HepG2 (cell line): ENCODE data around the gene RWDD4. TPM values are rescaled to one million over a fixed set of nuclear protein-coding genes. Genes with fewer than 3 reads are reported as not detected.

Experiments
- ATAC-seq: fragments of 200-7000 bp; cut with Tn5 transposase; 3 replicates; pipeline ENCODE4 v1.9.1; 2020; ENCODE audit warnings: mild to moderate bottlenecking, moderate library complexity
- BruUV-seq: library from RNA; stranded (reverse); fragments of 400-500 nt; replicated peaks from 2 replicates; lab custom pipeline; 2021; lab: Mats Ljungman, UMichigan
- CTCF ChIA-PET: fragments of 300-600 bp; formaldehyde crosslinking; extraction: SDS; loops from one replicate; lab custom pipeline; 2021; ENCODE audit warnings: low total read pairs, inconsistent platforms, low intra/inter-chr PET ratio; lab: Yijun Ruan, JAX
- POLR2A ChIA-PET: fragments of 350-600 bp; sonication (Branson Sonifier 250); formaldehyde crosslinking; loops from one replicate; lab custom pipeline; 2020; ENCODE audit warnings: antibody characterized with exemption, inconsistent platforms; lab: Yijun Ruan, JAX
- DNase-seq: peaks from one replicate; pipeline ENCODE4 v3.0.0-alpha.2; 2015; ENCODE audit warnings: low spot score
- FAIRE-seq: peaks from 3 replicates; lab custom pipeline; 2011; peaks lifted over from hg19 to GRCh38; lab: Jason Lieb, UNC
- H2AFZ ChIP-seq: one replicate; pipeline ENCODE4 v1.6.1; 2011; ENCODE audit warnings: low read length, inconsistent platforms
- H3K27ac ChIP-seq: fragments of 300-600 bp; 3 replicates; pipeline ENCODE4 v1.8.0; 2011; ENCODE audit warnings: mixed run types, mild to moderate bottlenecking, mixed read lengths, low read length, inconsistent platforms; ENCODE audit not compliant: insufficient read depth; ENCODE audit errors: extremely low read length
- H3K27me3 ChIP-seq, 2 experiments: fragments of 200-600 bp in 1 of 2; 2 replicates in 1 of 2; 3 replicates in 1 of 2; pipeline versions ENCODE4 v1.6.0 to v1.8.0; 2011; ENCODE audit warnings: low read length in 2 of 2, mild to moderate bottlenecking in 2 of 2, moderate library complexity in 2 of 2, inconsistent platforms in 1 of 2; ENCODE audit not compliant: insufficient read depth in 2 of 2, control insufficient read depth in 1 of 2
- H3K36me3 ChIP-seq, 2 experiments: fragments of 200-600 bp in 1 of 2; replicated peaks in 1 of 2; 2 replicates in 1 of 2; 3 replicates in 1 of 2; pipeline versions ENCODE4 v1.5.1 to v1.8.0; 2011; ENCODE audit warnings: low read length in 2 of 2, inconsistent platforms in 1 of 2; ENCODE audit not compliant: insufficient read depth in 2 of 2, control insufficient read depth in 1 of 2
- H3K4me1 ChIP-seq: 2 replicates; pipeline ENCODE4 v1.5.1; 2012; ENCODE audit warnings: low read length, inconsistent platforms; ENCODE audit not compliant: insufficient read depth
- H3K4me2 ChIP-seq: 2 replicates; pipeline ENCODE4 v1.6.0; 2011; ENCODE audit warnings: low read depth, low read length, inconsistent platforms
- H3K4me3 ChIP-seq, 3 experiments: fragments of 200-600 bp in 1 of 3; sonication (generic), shearing (Covaris generic) in 1 of 3; replicated peaks in 1 of 3; 2 replicates each; pipeline ENCODE4 v1.5.1; 2011 to 2016; ENCODE audit warnings: low read length in 3 of 3, inconsistent platforms in 2 of 3, low read depth in 2 of 3, mild to moderate bottlenecking in 2 of 3, control low read depth in 1 of 3, mixed read lengths in 1 of 3; ENCODE audit not compliant: insufficient read depth in 1 of 3
- H3K79me2 ChIP-seq: one replicate; pipeline ENCODE4 v1.6.1; 2011; ENCODE audit warnings: low read length, inconsistent platforms; ENCODE audit not compliant: insufficient read depth
- H3K9ac ChIP-seq: 2 replicates; pipeline ENCODE4 v1.6.0; 2011; ENCODE audit warnings: mild to moderate bottlenecking, low read depth, low read length, inconsistent platforms; ENCODE audit not compliant: insufficient read depth
- H3K9me3 ChIP-seq: 2 replicates; pipeline ENCODE4 v1.5.1; 2012; ENCODE audit warnings: mild to moderate bottlenecking, low read length
- H4K20me1 ChIP-seq: 2 replicates; pipeline ENCODE4 v1.6.0; 2011; ENCODE audit warnings: inconsistent platforms, mild to moderate bottlenecking, low read length, moderate library complexity; ENCODE audit not compliant: insufficient read depth
- ARID2 ChIP-seq: sonication (generic); formaldehyde crosslinking; IDR thresholded peaks from 2 replicates; pipeline ENCODE4 v1.8.1; 2022; ENCODE audit warnings: mild to moderate bottlenecking, missing genetic modification reagents, borderline replicate concordance
- GFI1 ChIP-seq: sonication (generic); formaldehyde crosslinking; IDR thresholded peaks from 2 replicates; pipeline ENCODE4 v1.5.0; 2020; ENCODE audit warnings: missing genetic modification reagents, mild to moderate bottlenecking, borderline replicate concordance
- ISX ChIP-seq: sonication (generic); formaldehyde crosslinking; conservative IDR thresholded peaks from 2 replicates; pipeline ENCODE4 v1.5.0; 2020; ENCODE audit warnings: missing genetic modification reagents
- PAX8 ChIP-seq: sonication (generic); formaldehyde crosslinking; IDR thresholded peaks from 2 replicates; pipeline ENCODE4 v1.8.0; 2022; ENCODE audit warnings: mild to moderate bottlenecking, missing genetic modification reagents, borderline replicate concordance
- RORA ChIP-seq: sonication (generic); formaldehyde crosslinking; IDR thresholded peaks from 2 replicates; pipeline ENCODE4 v1.5.0; 2020; ENCODE audit warnings: mild to moderate bottlenecking, missing genetic modification reagents, moderate library complexity
- ZC3H4 ChIP-seq: sonication (generic); formaldehyde crosslinking; IDR thresholded peaks from 2 replicates; pipeline ENCODE4 v1.4.0; 2020; ENCODE audit warnings: missing genetic modification reagents, borderline replicate concordance
- ZNF329 ChIP-seq: sonication (generic); formaldehyde crosslinking; IDR thresholded peaks from 2 replicates; pipeline ENCODE4 v1.9.0; 2021; ENCODE audit warnings: low read depth, mild to moderate bottlenecking, missing genetic modification reagents
- ZNF430 ChIP-seq: sonication (generic); formaldehyde crosslinking; IDR thresholded peaks from 2 replicates; pipeline ENCODE4 v1.9.0; 2021; ENCODE audit warnings: mild to moderate bottlenecking, missing genetic modification reagents
- ZNF446 ChIP-seq: sonication (generic); formaldehyde crosslinking; IDR thresholded peaks from 2 replicates; pipeline ENCODE4 v1.5.0; 2020; ENCODE audit warnings: mild to moderate bottlenecking, missing genetic modification reagents
- ZNF768 ChIP-seq: sonication (generic); formaldehyde crosslinking; IDR thresholded peaks from 2 replicates; pipeline ENCODE4 v1.4.0; 2020; ENCODE audit warnings: missing genetic modification reagents
- ZSCAN30 ChIP-seq: sonication (generic); formaldehyde crosslinking; IDR thresholded peaks from 2 replicates; pipeline ENCODE4 v1.5.0; 2020; ENCODE audit warnings: mild to moderate bottlenecking, missing genetic modification reagents
- WGBS: methylation state at CpG from one replicate; pipeline ENCODE4 v1.1.6; 2017; ENCODE audit warnings: low lambda C conversion rate; 5-methylcytosine and 5-hydroxymethylcytosine counted together
- in situ Hi-C: cut with HindIII; loops from 2 replicates; pipeline ENCODE4 v1.10.0; 2017; ENCODE audit warnings: low pct_unique_long_range_greater_than_20kb; ENCODE audit not compliant: extremely low pct_ligation_motif_present
- intact Hi-C: fragments of 100-400 bp; cut with micrococcal nuclease; formaldehyde crosslinking; loops from one replicate; pipeline ENCODE4 v1.10.0; 2022; ENCODE audit not compliant: unreplicated experiment
- polyA plus RNA-seq, 8 experiments: library from polyadenylated mRNA; depleted of rRNA in 3 of 8; stranded (reverse) in 7 of 8; unstranded in 1 of 8; fragments of >200 nt; fragmentation: Illumina TruSeq in 4 of 8; extraction: Trizol in 4 of 8; gene quantifications; 2 replicates each; pipeline versions ENCODE4 v1.2.1 to v1.2.3, GENCODE V29; 2011 to 2016; ENCODE audit warnings: low read depth in 4 of 8, missing spikeins in 1 of 8, mixed read lengths in 1 of 8; ENCODE audit not compliant: insufficient read depth in 1 of 8
- total RNA-seq, 5 experiments: library from RNA; depleted of rRNA; stranded (reverse); fragments of >200 nt; fragmentation: Illumina TruSeq; extraction: Trizol; gene quantifications; 2 replicates each; pipeline ENCODE4 v1.2.3, GENCODE V29; 2016; ENCODE audit warnings: low read depth in 1 of 5
- TF ChIP-seq, protein P1 (sequence below): IDR thresholded peaks from 2 replicates; pipeline ENCODE4 v1.6.1; 2012; ENCODE audit warnings: low read depth, low read length, improper control_type of control experiment
- TF ChIP-seq, protein P2 (sequence below): sonication (generic); formaldehyde crosslinking; IDR thresholded peaks from 2 replicates; pipeline ENCODE4 v1.8.1; 2023; ENCODE audit warnings: mild to moderate bottlenecking, moderate library complexity, missing genetic modification reagents
- TF ChIP-seq, protein P3 (sequence below): sonication (generic); formaldehyde crosslinking; IDR thresholded peaks from 2 replicates; pipeline ENCODE4 v1.5.1; 2020; ENCODE audit warnings: missing genetic modification reagents, mild to moderate bottlenecking, borderline replicate concordance

RWDD4 gene
- total and polyA plus RNA-seq, 2 of the 13 experiments (the other 11 are each of a cell fraction or from before 2014, with no cell fraction given), result 10.2 to 25.4 TPM

DNA sequence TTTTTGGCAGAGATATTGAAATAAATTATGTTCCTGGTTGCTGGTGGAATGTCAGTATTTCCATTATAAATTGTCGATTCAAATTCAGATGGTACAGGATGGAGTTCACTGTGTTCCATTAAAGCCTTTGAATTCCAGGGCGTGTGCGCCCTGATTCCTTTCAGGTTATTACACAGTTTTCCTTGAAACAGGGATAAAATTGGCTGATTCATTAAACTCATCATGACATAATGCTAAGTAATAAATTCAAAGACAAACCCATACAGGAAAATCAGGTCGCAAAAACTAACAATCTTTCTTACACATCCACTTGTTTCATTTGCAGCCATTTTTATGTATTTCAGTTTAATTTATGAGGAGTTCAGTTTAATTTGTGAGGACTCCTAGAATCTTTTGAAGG lies 51.1 kb downstream of the RWDD4 start:
- H3K79me2 ChIP-seq, result no peaks in the 10 kb centered on the region
- DNase-seq, result no peak
- no peak overlapping the region for H3K9ac ChIP-seq
- ATAC-seq, result no peak
- POLR2A ChIA-PET, result no interaction called here
- no peak overlapping the region for H3K4me3 ChIP-seq
- no peak overlapping the region for H2AFZ ChIP-seq
- no peak overlapping the region for H3K4me2 ChIP-seq
- no peak for FAIRE-seq
- H4K20me1 ChIP-seq, result no peaks in the 10 kb centered on the region
- CTCF ChIA-PET, result no interaction called here
- no TSS peak for BruUV-seq
- no peaks in the 10 kb centered on the region for H3K36me3 ChIP-seq
- no peak overlapping the region for H3K27ac ChIP-seq
- no peaks in the 10 kb centered on the region for H3K27me3 ChIP-seq
- in situ Hi-C loops, result no loop called here
- WGBS, result 84% methylated on average over 4 of the region's 4 CpGs
- H3K4me1 ChIP-seq, result 0 out of 2 replicates have a peak, but pooled peaks cover 8% of the 10 kb centered on the region
- no peaks in the 10 kb centered on the region for H3K9me3 ChIP-seq
- TF ChIP-seq GFI1 (CRISPR knock-in tag) (no peak), PAX8 (CRISPR knock-in tag) (no peak), ZNF768 (no peak), ZC3H4 (no peak), ARID2 (no peak), ZNF430 (no peak), ZSCAN30 (CRISPR knock-in tag) (no peak), ISX (CRISPR knock-in tag) (no peak), RORA (CRISPR knock-in tag) (no peak), ZNF446 (CRISPR knock-in tag) (no peak), ZNF329 (CRISPR knock-in tag) (no peak)
- TF ChIP-seq, protein P1, sequence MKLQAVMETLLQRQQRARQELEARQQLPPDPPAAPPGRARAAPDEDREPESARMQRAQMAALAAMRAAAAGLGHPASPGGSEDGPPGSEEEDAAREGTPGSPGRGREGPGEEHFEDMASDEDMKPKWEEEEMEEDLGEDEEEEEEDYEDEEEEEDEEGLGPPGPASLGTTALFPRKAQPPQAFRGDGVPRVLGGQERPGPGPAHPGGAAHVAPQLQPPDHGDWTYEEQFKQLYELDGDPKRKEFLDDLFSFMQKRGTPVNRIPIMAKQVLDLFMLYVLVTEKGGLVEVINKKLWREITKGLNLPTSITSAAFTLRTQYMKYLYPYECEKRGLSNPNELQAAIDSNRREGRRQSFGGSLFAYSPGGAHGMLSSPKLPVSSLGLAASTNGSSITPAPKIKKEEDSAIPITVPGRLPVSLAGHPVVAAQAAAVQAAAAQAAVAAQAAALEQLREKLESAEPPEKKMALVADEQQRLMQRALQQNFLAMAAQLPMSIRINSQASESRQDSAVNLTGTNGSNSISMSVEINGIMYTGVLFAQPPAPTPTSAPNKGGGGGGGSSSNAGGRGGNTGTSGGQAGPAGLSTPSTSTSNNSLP, result no peak
- TF ChIP-seq, protein P2, sequence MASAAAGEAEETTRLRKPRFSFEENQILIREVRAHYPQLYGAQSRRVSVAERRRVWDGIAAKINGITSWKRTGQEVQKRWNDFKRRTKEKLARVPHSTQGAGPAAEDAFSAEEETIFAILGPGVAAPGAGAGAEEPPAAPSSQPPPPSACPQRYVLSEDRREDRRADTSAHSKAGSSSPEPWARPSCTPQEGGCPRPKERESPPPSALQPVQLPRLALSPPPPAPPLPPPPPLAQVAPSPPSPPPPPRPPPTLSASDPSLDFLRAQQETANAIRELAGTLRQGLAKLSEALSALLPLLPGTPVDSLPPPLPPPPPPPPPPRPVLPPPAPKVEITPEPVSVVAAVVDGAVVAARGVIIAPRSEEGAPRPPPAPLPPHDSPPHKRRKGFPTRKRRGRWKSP (CRISPR knock-in tag), result no peak
- TF ChIP-seq, protein P3, sequence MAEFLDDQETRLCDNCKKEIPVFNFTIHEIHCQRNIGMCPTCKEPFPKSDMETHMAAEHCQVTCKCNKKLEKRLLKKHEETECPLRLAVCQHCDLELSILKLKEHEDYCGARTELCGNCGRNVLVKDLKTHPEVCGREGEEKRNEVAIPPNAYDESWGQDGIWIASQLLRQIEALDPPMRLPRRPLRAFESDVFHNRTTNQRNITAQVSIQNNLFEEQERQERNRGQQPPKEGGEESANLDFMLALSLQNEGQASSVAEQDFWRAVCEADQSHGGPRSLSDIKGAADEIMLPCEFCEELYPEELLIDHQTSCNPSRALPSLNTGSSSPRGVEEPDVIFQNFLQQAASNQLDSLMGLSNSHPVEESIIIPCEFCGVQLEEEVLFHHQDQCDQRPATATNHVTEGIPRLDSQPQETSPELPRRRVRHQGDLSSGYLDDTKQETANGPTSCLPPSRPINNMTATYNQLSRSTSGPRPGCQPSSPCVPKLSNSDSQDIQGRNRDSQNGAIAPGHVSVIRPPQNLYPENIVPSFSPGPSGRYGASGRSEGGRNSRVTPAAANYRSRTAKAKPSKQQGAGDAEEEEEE (CRISPR knock-in tag), result no peak
- intact Hi-C loops, result no loop called here
